GM19035 (cell line): ENCODE results near the gene COL1A2.

Experiments
- ATAC-seq: cut with Tn5 transposase; IDR thresholded peaks from one replicate; pipeline ENCODE4 v1.9.1; 2021; ENCODE audit not compliant: unreplicated experiment

Gene COL1A2

DNA sequence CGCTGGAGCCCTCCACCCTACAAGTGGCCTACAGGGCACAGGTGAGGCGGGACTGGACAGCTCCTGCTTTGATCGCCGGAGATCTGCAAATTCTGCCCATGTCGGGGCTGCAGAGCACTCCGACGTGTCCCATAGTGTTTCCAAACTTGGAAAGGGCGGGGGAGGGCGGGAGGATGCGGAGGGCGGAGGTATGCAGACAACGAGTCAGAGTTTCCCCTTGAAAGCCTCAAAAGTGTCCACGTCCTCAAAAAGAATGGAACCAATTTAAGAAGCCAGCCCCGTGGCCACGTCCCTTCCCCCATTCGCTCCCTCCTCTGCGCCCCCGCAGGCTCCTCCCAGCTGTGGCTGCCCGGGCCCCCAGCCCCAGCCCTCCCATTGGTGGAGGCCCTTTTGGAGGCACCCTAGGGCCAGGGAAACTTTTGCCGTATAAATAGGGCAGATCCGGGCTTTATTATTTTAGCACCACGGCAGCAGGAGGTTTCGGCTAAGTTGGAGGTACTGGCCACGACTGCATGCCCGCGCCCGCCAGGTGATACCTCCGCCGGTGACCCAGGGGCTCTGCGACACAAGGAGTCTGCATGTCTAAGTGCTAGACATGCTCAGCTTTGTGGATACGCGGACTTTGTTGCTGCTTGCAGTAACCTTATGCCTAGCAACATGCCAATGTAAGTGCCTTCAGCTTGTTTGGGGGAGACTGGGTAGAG is at the start of gene COL1A2:
Gene COL1A2 (plus strand): TSS at position 459 of the 704 bp plus-strand sequence. CDS start 137 bp downstream, at position 596.
- ATAC-seq, result no peak

DNA sequence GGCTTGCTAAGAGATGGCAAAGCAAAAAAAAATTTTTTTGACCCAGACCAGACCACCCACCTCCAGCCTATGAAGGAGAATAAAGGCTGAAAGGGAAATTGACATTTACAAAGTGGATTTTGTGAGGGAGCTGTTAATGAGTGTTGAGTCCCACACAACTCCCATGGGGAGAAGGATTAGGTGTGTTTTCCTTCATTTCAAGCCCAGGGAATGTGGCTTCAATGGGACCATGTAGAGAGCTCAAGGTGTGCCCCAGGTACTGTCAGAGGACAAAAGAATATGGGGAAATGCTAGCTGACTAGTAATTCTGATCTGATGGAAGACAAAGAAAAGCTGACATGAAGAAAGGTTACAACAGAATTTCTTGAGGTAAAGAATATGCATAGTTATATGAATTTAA is 48.8 kb upstream of the COL1A2 start:
- ATAC-seq, result no peak

DNA sequence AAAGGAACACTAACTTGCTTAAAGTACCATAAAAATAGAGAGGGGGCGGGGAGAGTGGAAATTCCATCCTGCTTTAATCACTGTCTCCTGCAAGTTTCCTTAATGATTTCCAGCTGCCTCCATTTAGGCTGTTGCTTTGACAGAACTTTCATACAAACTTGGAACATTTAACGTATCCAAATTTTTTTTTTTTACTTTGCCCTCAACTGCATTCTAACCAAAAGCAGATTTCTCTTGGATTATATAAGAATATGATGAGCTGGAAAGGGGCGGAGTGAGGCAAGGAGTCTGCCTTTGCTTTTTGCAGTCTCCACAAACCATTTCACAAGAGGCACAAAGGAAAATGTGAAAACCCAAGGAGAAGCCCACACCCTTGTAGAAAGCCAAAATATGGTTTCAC is 46.6 kb upstream of the COL1A2 start:
- ATAC-seq, result no peak

DNA sequence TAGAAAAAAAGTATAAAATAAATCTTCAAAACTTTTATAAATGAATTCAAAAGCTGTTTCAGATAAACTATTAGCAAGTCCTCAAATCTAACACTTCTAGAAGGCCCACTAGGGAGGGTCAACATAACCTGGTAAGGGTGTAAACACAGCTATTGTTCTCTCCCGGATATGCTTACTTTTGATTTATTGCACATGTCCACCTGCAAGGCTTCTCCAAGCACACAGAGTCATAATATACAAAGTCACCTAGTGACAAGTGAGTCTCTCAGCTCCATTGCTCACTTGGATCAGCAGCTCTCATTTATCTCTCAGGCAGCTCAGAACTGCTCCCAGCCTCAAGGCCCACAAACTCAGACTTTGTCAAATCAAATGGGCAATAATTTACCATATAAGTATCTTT is 44.0 kb upstream of the COL1A2 start:
- ATAC-seq, result no peak

DNA sequence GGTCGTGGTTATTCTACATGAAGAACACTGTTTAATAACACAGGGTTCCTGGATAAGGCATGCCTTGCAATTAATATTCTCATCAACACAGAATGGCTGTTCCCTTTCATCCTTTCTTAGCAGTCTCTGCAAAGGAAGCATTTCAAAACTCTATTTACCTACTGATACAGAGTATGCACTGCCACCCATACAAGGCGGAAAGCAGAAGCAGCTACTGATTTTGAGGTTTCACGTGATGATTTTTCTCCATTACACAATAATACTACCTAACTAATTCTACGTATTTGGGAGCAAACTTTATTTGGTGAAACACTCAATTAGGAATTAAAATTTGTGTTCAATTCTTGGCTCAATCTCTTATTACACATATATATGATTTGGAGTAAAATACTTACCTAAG is 43.0 kb upstream of the COL1A2 start:
- ATAC-seq, result no peak

DNA sequence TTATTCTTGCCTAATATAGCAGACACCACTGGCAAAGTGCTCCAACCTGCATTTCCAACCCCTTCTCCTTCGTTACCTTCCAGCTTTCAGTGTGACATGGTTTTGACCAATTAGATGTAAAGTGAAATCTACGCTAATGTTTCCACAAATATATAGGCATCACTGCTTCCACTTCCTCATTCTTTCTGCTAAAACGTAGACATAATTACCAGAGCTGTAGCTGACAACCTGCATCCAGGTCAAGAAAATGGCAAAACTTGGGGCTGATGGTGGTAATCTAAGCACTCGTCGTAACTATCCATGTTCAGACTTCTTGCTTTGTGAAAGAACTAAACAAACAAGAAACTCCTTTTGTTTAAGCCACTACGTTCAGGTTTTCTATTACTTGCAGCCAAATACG is 41.8 kb upstream of the COL1A2 start:
- no peak for ATAC-seq

DNA sequence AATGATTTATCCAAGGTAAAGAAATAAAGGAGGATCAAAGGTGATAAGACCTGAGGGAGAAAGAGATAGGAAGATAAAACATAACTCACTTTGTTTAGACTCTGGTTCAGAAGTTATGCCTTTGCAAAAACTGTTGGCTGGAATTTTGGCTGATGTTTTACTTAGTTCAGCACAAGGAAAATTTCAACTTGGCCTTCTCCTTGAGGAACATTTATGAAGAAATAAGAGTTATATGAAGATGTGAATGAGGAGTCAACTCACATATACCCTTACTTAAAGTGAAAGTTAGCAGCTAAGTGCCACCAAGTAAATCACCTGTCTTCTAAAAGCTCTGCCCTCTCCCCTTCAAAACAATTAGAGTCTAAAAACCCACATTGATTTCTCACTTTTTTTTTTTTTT is 39.7 kb upstream of the COL1A2 start:
- ATAC-seq, result no peak

DNA sequence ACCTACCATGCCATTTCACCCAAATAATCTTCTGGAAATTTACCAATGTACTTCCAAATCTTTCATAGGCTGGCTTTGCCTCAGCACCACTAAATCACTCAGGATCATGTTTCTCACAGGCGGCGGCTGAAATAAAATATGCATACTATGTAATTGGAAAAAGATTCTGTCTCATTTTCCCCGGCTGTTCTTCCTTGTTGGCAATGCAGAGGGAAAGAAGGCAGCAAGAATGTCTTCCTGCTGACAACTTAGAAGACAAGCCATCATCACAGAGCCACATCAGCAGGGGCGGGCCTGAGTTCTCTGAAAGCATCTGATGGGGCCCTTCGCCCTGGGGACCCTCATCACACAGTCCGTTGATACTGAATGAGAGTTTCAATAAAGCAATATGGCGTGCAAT is 39.2 kb upstream of the COL1A2 start:
- no peak for ATAC-seq

DNA sequence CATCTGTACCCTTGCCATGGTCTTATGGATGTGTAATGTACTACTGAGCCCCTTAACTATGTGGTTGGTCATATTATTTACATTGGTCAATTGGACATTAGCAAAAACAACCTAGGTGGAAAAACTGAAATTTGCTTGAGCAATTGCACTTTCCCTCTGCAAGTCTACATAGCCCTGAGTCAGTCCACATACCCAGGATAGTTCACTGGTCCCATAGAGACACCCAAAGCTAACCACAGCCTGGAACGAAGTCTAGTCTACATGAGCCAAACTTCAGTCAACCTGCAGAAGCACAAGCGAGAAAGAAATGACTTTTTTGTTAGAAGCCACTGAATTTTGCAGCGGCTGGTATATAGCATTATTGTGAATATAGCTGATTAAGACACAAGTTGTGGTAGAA is 37.6 kb upstream of the COL1A2 start:
- ATAC-seq, result no peak

DNA sequence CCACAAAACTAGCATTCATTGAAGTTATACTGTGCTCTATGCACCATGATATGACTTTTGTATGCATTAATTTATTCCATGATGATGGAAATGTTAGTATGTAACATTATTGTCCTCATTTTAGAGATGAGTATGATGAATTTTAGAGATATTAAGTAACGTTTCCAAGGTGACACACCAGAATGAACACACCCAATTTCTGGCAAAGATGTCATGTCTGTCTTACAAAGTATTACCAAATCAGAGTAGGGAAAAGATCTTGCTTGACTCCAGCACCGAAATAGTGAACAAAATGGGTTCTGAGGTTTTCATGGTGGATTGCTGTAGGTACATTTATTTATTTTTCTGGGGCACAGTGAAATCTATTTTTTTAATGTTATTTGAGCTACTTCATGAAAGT is 33.8 kb upstream of the COL1A2 start:
- no peak for ATAC-seq

DNA sequence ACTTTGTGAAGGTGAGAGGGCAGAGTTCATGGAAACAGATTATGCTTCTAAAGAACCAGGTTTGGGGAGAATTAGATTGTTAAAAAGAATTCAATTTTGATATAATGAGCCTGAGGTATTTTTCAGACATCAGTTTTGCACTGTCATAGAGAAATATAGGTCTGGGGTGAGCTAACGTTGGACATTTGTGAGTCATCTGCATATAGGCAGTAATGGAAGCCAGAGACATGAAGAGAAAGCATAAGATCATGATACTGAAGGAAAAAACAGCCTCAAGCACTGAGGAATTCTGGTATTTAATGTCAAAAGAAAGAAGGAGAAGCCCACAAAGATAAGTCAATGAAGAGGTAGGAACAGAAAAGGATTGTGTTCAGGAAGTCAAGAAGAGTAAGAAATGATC is 32.4 kb upstream of the COL1A2 start:
- no peak for ATAC-seq

DNA sequence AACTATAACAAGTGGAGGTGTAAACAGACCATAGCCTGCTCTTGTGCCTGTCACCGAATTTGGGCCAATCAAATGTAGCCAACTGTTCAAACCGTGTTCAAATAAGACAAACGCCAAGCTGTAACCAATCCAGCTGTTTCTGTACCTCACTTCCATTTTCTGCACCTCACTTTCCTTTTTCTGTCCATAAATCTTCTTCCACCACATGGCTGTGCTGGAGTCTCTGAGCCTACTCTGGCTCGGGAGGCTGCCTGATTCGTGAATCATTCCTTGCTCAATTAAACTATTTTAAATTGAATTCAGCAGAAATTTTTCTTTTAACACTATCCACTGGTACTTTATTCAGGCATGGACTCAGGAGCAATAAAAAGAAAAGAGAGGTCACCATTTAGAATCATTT is 29.9 kb upstream of the COL1A2 start:
- ATAC-seq, result no peak

DNA sequence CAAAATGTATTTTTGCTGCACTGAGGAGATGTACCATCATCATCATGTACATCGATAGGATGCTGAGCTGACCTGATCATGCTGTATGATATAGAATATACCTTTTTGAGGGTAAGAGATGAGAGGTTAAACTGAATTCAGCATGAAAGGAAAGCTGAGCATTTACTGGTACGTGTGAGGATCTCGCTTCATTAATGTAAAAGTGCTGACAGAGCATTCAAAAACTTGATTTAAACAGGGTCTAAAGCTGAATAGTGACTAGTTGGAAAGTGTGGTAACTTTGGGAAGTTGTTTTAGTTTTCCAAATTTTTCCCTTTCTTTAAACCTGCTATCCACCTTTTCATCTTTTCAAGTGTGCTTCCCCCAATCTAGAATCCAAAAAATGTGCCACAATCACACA is 28.5 kb upstream of the COL1A2 start:
- ATAC-seq, result no peak

DNA sequence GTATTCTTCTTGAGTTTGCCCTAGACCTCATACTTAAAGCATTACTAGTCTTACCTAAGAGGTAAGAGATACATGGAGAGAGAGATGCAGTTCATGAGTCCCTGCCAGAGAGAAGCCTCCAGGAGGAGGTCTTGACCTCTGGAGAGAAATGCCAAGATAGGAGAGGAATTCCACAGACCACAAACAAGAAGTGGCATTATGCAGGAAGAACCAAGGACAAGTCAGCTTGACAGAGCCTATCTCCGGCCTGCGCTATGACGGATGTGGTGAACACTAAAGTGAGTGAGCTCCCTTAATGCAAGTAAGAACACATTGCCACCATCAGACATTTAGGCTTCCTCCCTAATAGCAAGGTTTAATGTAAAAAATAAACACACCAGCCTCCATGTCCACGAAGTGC is 27.9 kb upstream of the COL1A2 start:
- no peak for ATAC-seq

DNA sequence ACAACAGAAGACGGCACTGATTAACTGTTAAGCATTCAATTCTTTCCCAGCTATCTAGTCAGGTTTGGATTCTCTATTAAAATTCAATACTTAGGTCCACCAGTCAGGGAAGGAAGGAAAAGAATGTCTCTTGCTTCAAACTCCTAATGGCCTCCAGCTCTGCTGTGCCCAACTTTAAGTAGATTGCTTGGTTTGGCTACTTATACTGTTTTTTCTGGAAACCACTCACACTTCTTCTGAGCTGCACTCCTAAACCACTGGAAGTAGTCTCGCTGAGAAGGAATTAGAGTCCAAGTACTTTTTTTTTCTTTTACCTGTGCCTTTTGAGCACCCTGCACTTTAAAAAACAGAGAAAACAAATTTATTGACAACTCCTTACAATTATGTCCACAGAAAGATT is 26.7 kb upstream of the COL1A2 start:
- no peak for ATAC-seq

DNA sequence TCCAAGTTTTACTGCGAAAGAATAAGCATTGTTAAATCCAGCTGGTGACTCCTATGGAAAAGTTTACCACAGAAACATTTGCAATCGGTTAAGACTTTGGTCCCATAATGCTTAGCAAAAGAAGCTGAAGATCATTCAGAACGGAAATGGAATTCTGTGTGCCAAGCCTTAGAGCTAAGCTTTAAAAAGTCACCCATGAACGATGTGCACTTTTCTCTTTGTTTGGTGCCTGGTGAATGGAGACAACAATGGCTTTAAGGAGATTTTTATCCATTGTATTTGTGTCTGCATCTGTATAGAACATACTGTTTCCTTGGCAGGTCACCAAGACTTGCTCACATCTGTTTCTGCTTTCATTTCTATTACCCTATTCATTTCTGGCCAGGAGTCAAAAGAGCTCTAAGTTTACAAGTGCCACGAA is 26.3 kb upstream of the COL1A2 start:
- ATAC-seq, result no peak

DNA sequence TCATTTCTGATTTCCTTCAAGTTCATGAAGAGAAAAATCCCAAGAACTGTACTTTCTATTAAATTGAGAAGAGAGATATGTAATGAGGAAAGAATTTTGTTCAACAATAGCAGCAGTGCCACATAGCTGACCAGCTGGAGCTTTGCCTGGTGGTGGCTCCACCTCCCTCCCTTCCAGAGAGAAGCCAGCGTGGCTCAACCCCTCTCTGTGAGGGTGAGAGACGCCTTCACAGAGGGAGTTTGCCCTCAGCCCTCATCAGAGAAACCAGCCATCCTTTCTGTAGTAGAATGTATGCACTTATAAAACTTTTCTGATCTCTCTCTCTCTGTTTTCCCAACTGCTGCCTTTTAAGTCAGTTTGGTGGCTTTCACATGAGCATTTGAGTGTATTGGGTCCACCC is 20.5 kb upstream of the COL1A2 start:
- no peak for ATAC-seq

DNA sequence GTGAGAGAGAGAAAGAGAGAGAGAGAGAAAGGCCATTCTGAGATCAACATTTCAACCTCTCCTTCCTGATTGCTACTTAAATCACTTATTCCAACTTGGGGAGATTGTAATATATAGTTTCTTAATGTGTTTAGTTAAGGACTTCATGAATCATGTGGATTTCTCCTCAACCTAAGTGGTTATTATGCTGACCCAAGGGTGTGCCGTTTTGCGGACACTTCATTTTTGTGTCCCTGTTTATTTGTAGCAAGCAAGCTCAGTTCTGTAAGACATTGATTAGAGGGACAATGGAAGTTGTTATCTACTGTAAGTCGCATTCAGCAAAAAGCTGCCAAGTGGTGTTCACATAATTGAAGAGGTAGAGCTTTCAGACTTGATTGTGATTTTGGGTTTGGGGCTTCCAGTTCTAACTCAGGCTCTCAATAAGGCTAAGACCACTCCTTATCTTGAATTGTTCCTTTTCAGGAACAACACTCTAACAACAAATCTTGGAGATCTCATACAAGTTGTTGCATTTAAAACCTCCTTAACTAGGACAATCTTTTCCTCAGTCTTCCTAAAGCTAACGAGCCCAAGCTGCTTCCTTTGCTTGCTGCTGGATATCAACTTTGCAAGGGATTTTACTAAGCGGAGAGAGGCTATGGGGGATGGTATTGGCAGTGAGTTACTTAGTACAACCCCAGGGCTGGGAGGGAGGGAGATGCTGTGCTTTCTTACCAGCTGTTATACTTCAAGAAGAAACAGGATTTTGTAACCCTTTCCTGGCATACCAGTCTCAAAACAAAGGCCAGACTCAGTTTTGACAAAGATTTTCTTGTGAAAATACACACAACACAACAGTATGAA is 19.8 kb upstream of the COL1A2 start:
- no peak for ATAC-seq

DNA sequence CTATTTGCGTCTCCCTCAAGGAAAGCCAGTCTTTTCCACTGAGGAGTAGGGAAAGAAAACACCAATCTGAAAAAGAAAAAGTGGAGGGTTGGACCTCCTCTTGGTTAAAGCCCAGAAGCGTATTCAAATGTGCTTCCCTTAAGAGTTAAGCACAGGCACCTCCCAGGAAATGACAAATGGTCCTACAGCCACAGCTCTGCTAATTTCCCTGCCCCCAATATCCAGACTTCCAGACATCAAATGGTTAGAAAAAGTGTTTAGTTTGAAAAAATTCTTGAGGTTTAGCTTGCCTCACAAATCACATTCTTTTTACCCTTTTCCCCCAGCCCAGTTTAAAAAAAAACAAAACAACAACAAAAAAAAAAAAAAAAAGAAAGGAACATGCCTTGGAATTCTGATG is 19.0 kb upstream of the COL1A2 start:
- no peak for ATAC-seq

DNA sequence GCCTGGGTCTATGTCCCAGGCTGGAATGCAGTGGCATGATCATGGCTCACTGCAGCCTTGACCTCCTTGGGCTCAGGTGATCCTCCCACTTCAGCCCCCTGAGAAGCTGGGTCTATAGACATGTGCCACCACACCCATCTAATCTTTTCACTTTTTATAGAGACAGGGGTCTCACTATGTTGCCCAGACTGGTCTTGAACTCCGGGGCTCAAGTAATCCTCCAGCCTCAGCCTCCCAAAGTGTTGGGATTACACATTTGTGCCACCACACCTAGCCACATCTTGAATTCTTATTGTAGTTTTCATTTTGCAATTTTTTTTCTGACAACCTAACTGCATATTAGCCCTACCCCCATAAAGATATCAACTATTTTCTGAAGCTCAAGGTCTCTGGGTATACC is 18.4 kb upstream of the COL1A2 start:
- ATAC-seq, result no peak

DNA sequence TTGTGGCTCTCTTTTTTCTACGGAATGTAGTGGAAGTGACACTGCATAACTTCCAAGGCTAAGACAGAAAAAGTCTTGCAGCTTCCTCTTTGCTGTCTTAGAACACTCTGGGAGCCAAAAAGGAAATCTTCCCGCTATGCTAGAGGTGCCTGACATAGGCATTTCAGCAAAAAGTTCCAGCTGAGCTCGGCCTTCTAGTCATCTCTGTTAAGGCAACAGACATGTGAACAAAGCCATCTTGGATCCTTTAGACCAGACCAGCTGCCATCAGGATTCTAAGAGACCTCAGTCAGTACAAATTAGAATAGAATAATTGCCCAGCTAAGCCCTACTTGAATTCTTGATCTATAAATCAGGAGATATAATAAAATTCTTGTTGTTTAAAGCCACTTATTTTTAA is 16.3 kb upstream of the COL1A2 start:
- no peak for ATAC-seq

DNA sequence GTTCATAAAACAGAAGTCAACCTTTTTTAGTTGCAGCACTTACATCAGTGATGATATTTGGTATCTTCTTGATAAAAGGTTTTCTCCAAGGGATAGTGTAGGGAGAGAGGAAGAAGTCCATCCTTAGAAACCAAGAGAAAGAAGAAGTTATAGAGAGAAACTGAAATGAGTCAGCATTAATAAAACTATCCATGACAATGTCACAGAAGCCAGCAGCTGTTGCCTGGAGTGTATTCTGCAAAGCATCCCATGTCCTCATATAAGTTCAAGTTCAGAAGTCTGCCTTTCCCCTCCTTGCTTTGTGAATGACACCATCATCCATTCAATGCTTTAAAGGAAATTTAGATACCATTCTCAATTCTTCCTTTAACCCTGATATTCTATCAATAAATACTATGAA is 14.4 kb upstream of the COL1A2 start:
- no peak for ATAC-seq

DNA sequence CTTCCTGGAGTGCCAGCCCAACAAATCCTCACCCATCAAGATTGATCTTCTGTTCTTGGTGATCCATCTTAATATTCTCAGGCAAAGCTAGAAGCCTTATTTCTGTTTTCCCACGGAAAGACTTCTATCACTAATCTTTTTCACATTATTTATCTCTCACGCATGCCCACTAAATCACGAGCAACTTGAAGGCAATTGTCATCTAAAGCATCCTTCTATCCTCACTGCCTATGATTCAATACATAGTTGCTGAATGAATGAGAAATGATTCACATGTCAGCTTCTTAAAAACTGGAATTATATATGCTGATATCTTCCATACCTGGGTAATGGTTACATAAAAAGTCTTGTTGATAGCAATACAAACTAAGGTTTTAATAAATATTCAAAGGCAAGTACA is 12.6 kb upstream of the COL1A2 start:
- no peak for ATAC-seq
